COLO829 (cell line): ENCODE data around the gene TXNIP.

ENCODE experiments used
- DNase-seq: peaks from one replicate; pipeline ENCODE4 v3.0.0; 2012; ENCODE audit warnings: low spot score

Gene TXNIP

GRCh38 chr1:146012703-146013558, 16.6 kb upstream of the TXNIP start:
- peak; percentile 71 for DNase-seq

GRCh38 chr1:146010126-146010738, 13.9 kb upstream of the TXNIP start:
- no peak for DNase-seq

- DNase-seq = no peak
Measured at GRCh38 chr1:146007489-146008133, 11.2 kb upstream of the TXNIP start.

GRCh38 chr1:146001709-146002108, 5.3 kb upstream of the TXNIP start:
- no peak for DNase-seq

GRCh38 chr1:145999321-146000024, 3.1 kb upstream of the TXNIP start:
- no peak for DNase-seq

GRCh38 chr1:145997718-145998023, 1.3 kb upstream of the TXNIP start:
- DNase-seq = no peak

DNA sequence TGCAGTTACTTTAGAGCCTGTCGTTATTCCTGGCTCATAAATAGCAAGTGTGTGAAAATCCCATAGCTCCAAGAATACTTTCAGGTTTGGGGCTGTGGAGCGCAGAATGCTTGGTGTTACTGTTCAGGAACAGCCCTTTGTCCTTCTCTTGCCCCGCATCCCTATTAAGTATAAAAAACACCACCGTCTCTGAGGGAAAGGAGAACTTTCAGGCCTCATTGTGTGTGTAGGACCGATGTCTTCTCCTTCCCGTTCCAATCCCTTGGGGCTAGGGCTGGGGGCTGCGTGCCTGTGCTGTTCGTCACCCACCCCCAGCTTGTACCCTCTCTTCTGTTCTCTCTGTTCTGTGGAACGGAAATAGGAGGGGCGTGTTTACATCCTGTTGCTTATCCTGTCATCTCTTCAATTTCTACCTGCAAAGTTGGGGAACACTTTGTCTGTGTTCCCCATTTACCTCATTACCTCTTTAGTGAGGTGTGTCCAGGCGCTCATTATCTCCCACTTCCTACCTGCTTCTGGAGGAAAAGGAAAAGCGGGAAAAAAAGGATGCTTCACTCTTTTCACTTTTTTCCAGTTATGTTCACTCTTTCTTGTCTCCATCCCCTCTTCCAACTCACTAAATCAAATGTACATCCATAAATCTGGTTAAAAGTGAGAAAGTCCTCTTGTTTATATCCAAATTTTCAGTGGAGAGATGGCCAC, 788 bp upstream of the TXNIP start:
- DNase-seq = peak; percentile 27

DNA sequence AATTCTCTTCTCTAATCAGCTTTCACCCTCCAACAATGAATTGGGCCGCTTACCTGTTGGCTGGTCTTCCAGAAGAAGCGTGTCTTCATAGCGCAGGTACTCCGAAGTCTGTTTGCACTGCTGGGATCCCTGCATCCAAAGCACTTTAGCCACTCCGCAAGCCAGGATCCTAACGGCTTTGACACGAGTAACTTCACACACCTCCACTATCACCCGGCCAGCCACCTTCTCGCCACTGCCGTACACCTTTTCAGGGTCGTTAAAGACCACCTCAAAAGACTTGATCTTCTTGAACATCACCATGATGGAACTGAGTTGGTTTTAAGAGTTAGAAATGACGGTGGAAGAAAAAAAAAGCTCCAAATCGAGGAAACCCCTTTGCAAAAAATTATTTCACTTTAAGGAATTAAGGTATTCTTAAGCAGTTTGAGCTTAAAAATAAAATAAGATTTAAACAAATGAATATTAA, 381 bp downstream of the TXNIP start:
- no peak for DNase-seq

DNA sequence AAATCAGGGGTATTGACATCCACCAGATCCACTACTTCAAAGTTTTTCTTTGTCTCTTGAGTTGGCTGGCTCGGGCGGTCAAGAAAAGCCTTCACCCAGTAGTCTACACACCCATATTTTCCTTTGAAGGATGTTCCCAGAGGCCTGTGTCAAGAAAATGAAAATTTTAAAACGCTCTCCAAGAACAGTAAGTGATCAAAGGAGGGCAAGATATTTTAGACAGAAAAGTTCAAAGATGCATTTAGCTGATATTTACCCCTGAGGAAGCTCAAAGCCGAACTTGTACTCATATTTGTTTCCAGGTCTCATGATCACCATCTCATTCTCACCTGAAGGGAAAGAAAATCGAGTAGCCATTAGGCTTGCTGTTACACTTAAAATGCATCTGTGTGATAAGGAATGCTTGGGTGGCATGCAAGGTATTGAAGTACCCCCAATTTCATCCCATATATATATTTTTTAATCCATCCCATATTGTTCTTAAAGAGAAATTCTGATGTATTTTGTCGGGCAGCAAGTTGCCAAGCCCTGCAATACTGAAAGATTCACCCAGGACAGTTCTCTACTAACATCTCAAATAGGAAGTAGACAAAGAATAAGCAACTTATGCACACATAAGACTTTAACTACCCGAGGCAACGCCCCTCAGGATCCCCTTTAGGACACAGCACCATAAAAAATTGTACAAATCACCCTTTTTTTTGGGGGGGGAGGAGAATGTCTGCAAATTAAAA, 1.1 kb downstream of the TXNIP start:
- no peak for DNase-seq

- no peak for DNase-seq
Measured at GRCh38 chr1:145994391-145995120, 1.8 kb downstream of the TXNIP start.

DNA sequence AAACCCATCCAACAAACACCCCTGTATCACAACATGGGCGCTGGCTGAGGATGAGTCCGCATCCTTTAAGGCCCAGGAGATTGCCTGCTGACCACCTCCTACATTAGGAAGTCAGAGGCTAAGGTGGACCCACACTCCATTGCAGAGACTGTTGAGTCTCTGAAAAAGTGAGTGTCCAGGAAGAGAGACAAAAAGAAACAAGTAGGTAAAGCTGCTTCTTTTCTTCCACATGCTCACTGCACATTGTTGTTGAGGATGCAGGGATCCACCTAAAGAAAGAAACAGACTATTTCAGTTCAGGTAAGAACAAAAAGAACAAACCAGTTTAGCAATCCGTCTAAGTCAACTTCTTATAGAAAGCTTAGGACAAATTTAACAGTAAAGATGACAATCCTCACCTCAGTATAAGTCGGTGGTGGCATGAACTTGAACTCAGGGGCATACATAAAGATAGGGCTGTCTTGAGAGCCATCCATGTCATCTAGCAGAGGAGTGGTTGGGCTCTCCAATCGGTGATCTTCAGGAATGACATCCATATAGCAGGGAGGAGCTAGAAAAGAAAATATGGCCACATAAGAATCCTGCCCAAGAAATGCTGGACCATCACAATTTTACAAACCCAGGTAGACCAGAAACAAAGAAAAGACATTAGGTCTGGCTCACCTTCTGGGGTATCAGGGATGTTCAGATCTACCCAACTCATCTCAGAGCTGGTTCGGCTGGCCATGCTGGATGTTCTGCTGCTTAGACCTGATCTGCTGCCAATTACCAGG, 2.6 kb downstream of the TXNIP start:
- no peak for DNase-seq

DNA sequence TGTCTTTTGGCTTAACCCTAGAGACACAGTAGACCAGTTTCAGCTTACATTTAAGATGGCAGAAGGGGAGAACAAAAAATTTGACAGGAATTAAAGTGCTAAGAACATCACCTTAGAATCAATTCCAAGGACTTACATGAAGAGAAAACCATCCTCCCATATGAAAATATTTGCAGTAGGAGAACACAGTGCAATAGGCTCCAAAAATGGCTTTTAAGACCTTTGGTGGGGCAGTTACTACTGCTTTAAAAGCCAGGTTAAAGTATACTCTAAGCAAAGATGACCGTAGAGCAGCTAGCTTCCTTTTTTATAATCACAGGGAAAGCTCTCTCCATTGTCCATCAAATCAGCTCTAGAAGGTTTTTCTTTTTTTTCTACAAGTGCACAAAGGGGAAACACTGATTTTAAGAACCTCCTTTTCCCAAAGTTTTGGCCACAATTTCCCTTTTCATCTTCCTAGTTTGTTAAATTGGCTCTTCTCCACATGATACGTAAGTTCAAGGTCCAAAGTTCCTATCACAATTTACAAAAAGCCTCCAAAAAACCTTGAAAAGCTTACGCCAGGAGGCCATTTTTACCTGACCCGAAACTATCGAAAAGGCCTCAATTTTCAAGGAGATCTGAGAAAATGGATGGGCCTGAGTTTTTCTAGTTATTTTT, 3.3 kb downstream of the TXNIP start:
- DNase-seq = no peak

GRCh38 chr1:145992502-145992936, 3.9 kb downstream of the TXNIP start:
- no peak for DNase-seq

DNA sequence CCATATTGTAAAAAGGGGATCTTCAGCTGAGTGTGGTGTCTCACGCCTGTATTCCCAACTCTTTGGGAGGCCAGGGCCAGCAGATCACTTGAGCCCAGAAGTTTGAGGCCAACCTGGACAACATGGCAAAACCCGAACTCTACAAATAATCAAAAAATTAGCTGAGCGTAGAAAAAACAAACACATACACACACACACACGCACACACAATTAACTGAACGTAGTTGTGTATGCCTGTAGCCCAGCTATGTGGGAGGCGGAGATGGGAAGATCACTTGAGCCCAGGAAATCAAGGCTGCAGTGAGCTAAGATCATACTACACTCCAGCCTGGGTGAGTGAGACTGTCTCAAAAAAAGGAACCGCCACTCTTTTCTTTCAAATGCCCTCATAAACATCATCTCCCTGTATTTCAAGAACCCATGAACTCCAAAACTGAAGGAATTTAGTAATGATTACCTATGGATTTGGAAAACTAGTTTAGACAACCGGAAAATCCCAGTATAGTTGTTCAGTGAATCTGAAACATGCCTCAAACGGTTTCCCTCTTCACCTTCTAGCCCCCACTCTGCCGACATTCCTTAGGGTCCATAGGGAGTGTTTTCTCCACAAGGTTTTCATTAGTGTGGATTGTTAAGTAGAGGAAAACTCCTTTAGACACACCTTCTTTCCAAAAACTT, 4.5 kb downstream of the TXNIP start:
- no peak for DNase-seq

DNA sequence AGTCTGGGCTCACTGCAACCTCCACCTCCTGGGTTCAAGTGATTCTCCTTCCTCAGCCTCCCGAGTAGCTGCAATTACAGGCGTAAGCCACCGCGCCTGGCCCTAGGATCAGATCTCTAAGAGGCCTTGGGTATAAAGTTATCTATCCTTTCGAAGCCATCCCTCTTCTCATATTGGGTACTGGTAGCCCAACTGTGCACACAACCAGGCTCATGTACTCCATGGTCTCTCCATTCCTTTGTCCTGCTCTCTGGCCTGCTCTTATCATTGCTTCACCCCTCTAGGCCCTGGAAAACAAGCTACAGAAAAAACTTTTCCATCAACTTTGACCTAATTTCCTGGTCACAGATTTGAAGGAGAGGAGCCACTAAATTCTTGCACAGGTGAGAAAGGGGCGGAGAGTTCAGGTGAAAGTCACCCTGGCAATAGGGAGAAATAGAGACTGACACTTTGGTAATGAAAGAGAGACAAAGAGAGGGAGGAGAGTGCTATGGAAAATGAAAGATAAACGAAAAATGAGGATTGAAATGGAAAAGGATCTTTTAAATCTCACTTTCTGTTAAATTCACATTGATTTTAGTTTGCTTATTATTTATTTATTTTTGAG, 6.0 kb downstream of the TXNIP start:
- no peak for DNase-seq

DNA sequence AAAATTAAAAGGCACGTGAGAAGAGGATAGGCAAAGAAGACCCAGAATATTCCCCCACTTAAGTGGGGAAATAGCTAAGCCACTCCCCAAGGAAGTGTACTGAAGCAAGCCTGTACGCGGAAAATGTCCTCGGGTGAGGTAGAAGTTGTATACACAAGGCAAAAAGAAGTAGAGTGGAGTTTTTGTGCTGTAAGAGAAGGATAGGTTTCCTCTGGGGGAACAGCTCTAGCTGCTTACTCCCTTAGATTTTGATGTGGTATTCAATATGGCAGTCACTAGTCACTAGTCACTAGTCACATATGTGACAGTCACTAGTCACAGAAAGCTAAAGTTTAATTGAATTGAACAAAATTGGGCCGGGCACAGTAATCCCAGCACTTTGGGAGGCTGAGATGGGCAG, 7.6 kb downstream of the TXNIP start:
- no peak for DNase-seq

- DNase-seq = no peak
Measured at GRCh38 chr1:145987926-145988325, 8.5 kb downstream of the TXNIP start.

- DNase-seq = no peak
Measured at GRCh38 chr1:145986551-145986950, 9.8 kb downstream of the TXNIP start.
